Astrocyte (in vitro differentiated cells and primary cell): Measurements from ENCODE around the gene CTSK. TPM values are rescaled to one million over a fixed set of nuclear protein-coding genes. Genes with fewer than 3 reads are reported as not detected.
A peak's percentile ranks its signal among the peaks of the same experiment; 100 is the strongest.

Source experiments
- DNase-seq: peaks from one replicate; pipeline ENCODE4 v3.0.0-alpha.2; 2010; ENCODE audit warnings: low read depth
- FAIRE-seq: peaks from 2 replicates; lab custom pipeline; 2011; peaks lifted over from hg19 to GRCh38; lab: Jason Lieb, UNC
- H2AFZ ChIP-seq: 2 replicates; pipeline ENCODE4 v1.6.0; 2012; ENCODE audit warnings: low read depth, low read length, inconsistent platforms
- H3K27ac ChIP-seq: 2 replicates; pipeline ENCODE4 v1.5.1; 2011; ENCODE audit warnings: low read depth, low read length, inconsistent platforms
- H3K27me3 ChIP-seq: 2 replicates; pipeline ENCODE4 v1.6.0; 2011; ENCODE audit warnings: low read length, inconsistent platforms; ENCODE audit not compliant: insufficient read depth
- H3K36me3 ChIP-seq: 2 replicates; pipeline ENCODE4 v1.5.1; 2011; ENCODE audit warnings: low read length, inconsistent platforms; ENCODE audit not compliant: insufficient read depth
- H3K4me1 ChIP-seq: 2 replicates; pipeline ENCODE4 v1.5.1; 2011; ENCODE audit warnings: low read length, inconsistent platforms; ENCODE audit not compliant: insufficient read depth
- H3K4me2 ChIP-seq: 2 replicates; pipeline ENCODE4 v1.6.0; 2012; ENCODE audit warnings: low read length, inconsistent platforms
- H3K4me3 ChIP-seq: 2 replicates; pipeline ENCODE4 v1.5.1; 2011; ENCODE audit warnings: low read depth, mild to moderate bottlenecking, low read length, inconsistent platforms; ENCODE audit not compliant: insufficient read depth
- H3K79me2 ChIP-seq: 2 replicates; pipeline ENCODE4 v1.6.0; 2012; ENCODE audit warnings: mild to moderate bottlenecking, low read length, inconsistent platforms; ENCODE audit not compliant: insufficient read depth
- H3K9ac ChIP-seq: 2 replicates; pipeline ENCODE4 v1.6.0; 2012; ENCODE audit warnings: mild to moderate bottlenecking, low read length, inconsistent platforms
- H3K9me3 ChIP-seq: 2 replicates; pipeline ENCODE4 v1.5.1; 2012; ENCODE audit warnings: low read depth, mild to moderate bottlenecking, low read length, inconsistent platforms; ENCODE audit not compliant: insufficient read depth
- H4K20me1 ChIP-seq: 2 replicates; pipeline ENCODE4 v1.6.0; 2012; ENCODE audit warnings: low read length, inconsistent platforms; ENCODE audit not compliant: insufficient read depth
- H3K27ac Mint-ChIP-seq: one replicate; pipeline ENCODE4 v1.8.0; 2021; ENCODE audit warnings: mild to moderate bottlenecking, mixed read lengths; ENCODE audit not compliant: unreplicated experiment
- H3K27me3 Mint-ChIP-seq: one replicate; pipeline ENCODE4 v1.8.0; 2021; ENCODE audit warnings: low read depth, mixed read lengths; ENCODE audit not compliant: unreplicated experiment
- H3K36me3 Mint-ChIP-seq: one replicate; pipeline ENCODE4 v1.8.0; 2021; ENCODE audit warnings: low read depth, mixed read lengths; ENCODE audit not compliant: unreplicated experiment
- H3K4me1 Mint-ChIP-seq: one replicate; pipeline ENCODE4 v1.8.0; 2021; ENCODE audit warnings: low read depth, mixed read lengths; ENCODE audit not compliant: unreplicated experiment
- H3K4me3 Mint-ChIP-seq: one replicate; pipeline ENCODE4 v1.8.0; 2021; ENCODE audit warnings: mild to moderate bottlenecking, moderate library complexity, mixed read lengths; ENCODE audit not compliant: unreplicated experiment
- H3K9me3 Mint-ChIP-seq: one replicate; pipeline ENCODE4 v1.8.0; 2021; ENCODE audit warnings: mild to moderate bottlenecking, mixed read lengths; ENCODE audit not compliant: unreplicated experiment
- CTCF ChIP-seq: IDR thresholded peaks from 2 replicates; pipeline ENCODE4 v1.5.1; 2011; ENCODE audit warnings: low read depth, mild to moderate bottlenecking, inconsistent platforms, low read length, moderate library complexity; ENCODE audit not compliant: insufficient read depth
- EZH2 ChIP-seq: IDR thresholded peaks from 2 replicates; pipeline ENCODE4 v1.6.1; 2012; ENCODE audit warnings: mild to moderate bottlenecking, low read length, inconsistent platforms; ENCODE audit not compliant: insufficient read depth
- total RNA-seq: library from RNA; stranded (reverse); gene quantifications from 2 replicates; pipeline ENCODE4 v1.2.1, GENCODE V29; 2021

CTSK gene
- total RNA-seq, 1 donor from 2014 or later, result 3.9 TPM

- Histone ChIP-seq H3K36me3 (peaks cover 54% of the 10 kb centered on the region), H3K4me1 (no peaks in the 10 kb centered on the region), H3K79me2 (no peaks in the 10 kb centered on the region), H3K9ac (no peak overlapping the region), H2AFZ (no peak overlapping the region), H3K9me3 (no peaks in the 10 kb centered on the region), H3K27me3 (no peaks in the 10 kb centered on the region), H4K20me1 (no peaks in the 10 kb centered on the region), H3K4me2 (no peak overlapping the region), H3K4me3 (no peak overlapping the region), H3K27ac (no peak overlapping the region)
- FAIRE-seq, result no peak
- H3K27ac Mint-ChIP-seq, result no peak overlapping the region
- H3K9me3 Mint-ChIP-seq, result no peaks in the 10 kb centered on the region
- H3K4me1 Mint-ChIP-seq, result no peaks in the 10 kb centered on the region
- TF ChIP-seq EZH2, result no peak
- no peak for TF ChIP-seq CTCF
- DNase-seq, result no peak
- no peaks in the 10 kb centered on the region for H3K27me3 Mint-ChIP-seq
- no peak overlapping the region for H3K4me3 Mint-ChIP-seq
- peaks cover 7% of the 10 kb centered on the region for H3K36me3 Mint-ChIP-seq
These were observed 7.8 kb upstream of the CTSK start for GRCh38 chr1:150815871-150816270.

- H3K27me3 ChIP-seq, result no peaks in the 10 kb centered on the region
- peaks cover 9% of the 10 kb centered on the region for H3K4me1 ChIP-seq
- H3K27ac ChIP-seq, result no peak overlapping the region
- no peaks in the 10 kb centered on the region for H3K79me2 ChIP-seq
- H3K4me1 Mint-ChIP-seq, result peaks cover 5% of the 10 kb centered on the region
- no peak overlapping the region for H3K4me2 ChIP-seq
- H3K4me3 Mint-ChIP-seq, result no peak overlapping the region
- H3K4me3 ChIP-seq, result no peak overlapping the region
- H3K9me3 ChIP-seq, result no peaks in the 10 kb centered on the region
- peaks cover 51% of the 10 kb centered on the region for H3K36me3 ChIP-seq
- H2AFZ ChIP-seq, result no peak overlapping the region
- no peaks in the 10 kb centered on the region for H3K27me3 Mint-ChIP-seq
- DNase-seq (peak; percentile 22), FAIRE-seq (peak; percentile 45)
- TF ChIP-seq EZH2 (no peak), CTCF (peak; percentile 74)
- H3K27ac Mint-ChIP-seq, result no peak overlapping the region
- peak overlapping the region; percentile 15 for H3K9ac ChIP-seq
- H3K36me3 Mint-ChIP-seq, result peaks cover 16% of the 10 kb centered on the region
- no peaks in the 10 kb centered on the region for H3K9me3 Mint-ChIP-seq
- H4K20me1 ChIP-seq, result no peaks in the 10 kb centered on the region
These were observed 5.1 kb upstream of the CTSK start for GRCh38 chr1:150813028-150813707.

- H3K79me2 ChIP-seq, result no peaks in the 10 kb centered on the region
- peaks cover 9% of the 10 kb centered on the region for H3K4me1 ChIP-seq
- no peak for DNase-seq
- H3K9me3 Mint-ChIP-seq, result no peaks in the 10 kb centered on the region
- H3K27me3 Mint-ChIP-seq, result no peaks in the 10 kb centered on the region
- no peak overlapping the region for H2AFZ ChIP-seq
- no peak overlapping the region for H3K9ac ChIP-seq
- peaks cover 5% of the 10 kb centered on the region for H3K4me1 Mint-ChIP-seq
- no peak overlapping the region for H3K4me3 ChIP-seq
- no peak overlapping the region for H3K27ac ChIP-seq
- peaks cover 34% of the 10 kb centered on the region for H3K36me3 ChIP-seq
- H3K9me3 ChIP-seq, result no peaks in the 10 kb centered on the region
- H3K4me2 ChIP-seq, result no peak overlapping the region
- TF ChIP-seq EZH2 (no peak), CTCF (no peak)
- FAIRE-seq, result no peak
- no peaks in the 10 kb centered on the region for H3K27me3 ChIP-seq
- H3K4me3 Mint-ChIP-seq, result no peak overlapping the region
- no peak overlapping the region for H3K27ac Mint-ChIP-seq
- H3K36me3 Mint-ChIP-seq, result peaks cover 19% of the 10 kb centered on the region
- H4K20me1 ChIP-seq, result no peaks in the 10 kb centered on the region
These were observed 3.0 kb upstream of the CTSK start for GRCh38 chr1:150810958-150811659.
